Prostate gland (tissue), 2 donors: ENCODE measurements around the gene CDK14. TPM values are rescaled to one million over a fixed set of nuclear protein-coding genes. Genes with fewer than 3 reads are reported as not detected.

Experiments
- DNase-seq: peaks from one replicate; pipeline ENCODE4 v3.0.0-alpha.2; 2019; ENCODE audit warnings: low spot score
- H3K27ac ChIP-seq, 2 donors: fragments of 200-600 bp; sonication (generic); 2 replicates each; pipeline ENCODE4 v1.5.1; 2017 to 2019
- H3K27me3 ChIP-seq: fragments of 200-600 bp; sonication (generic); replicated peaks from 2 replicates; pipeline ENCODE4 v1.5.1; 2019; ENCODE audit not compliant: insufficient read depth
- H3K36me3 ChIP-seq, 2 donors: fragments of 200-600 bp; sonication (generic); 1 replicate in 1 of 2; 2 replicates in 1 of 2; pipeline versions ENCODE4 v1.5.1 to v1.8.1; 2017 to 2019
- H3K4me1 ChIP-seq: fragments of 200-600 bp; sonication (generic); replicated peaks from 2 replicates; pipeline ENCODE4 v1.5.1; 2019
- H3K4me3 ChIP-seq, 2 donors: fragments of 200-600 bp; sonication (generic); 2 replicates each; pipeline ENCODE4 v1.5.1; 2017 to 2019
- H3K9me3 ChIP-seq: fragments of 200-600 bp; sonication (generic); 2 replicates; pipeline ENCODE4 v1.5.1; 2017
- CTCF ChIP-seq, 4 experiments: fragments of 200-600 bp in 2 of 4; fragments of 450-650 bp in 2 of 4; sonication (generic) in 2 of 4; IDR thresholded peaks; 1 replicate in 3 of 4; 2 replicates in 1 of 4; pipeline ENCODE4 v1.5.1; 2016 to 2019; ENCODE audit warnings: antibody characterized with exemption in 4 of 4, mild to moderate bottlenecking in 2 of 4, moderate library complexity in 2 of 4
- POLR2A ChIP-seq: fragments of 450-650 bp; IDR thresholded peaks from one replicate; pipeline ENCODE4 v1.6.1; 2016; ENCODE audit warnings: antibody characterized with exemption, mild to moderate bottlenecking
- POLR2AphosphoS5 ChIP-seq: sonication (generic); formaldehyde crosslinking; IDR thresholded peaks from one replicate; pipeline ENCODE4 v1.6.1; 2017; ENCODE audit warnings: antibody characterized with exemption
- WGBS: methylation state at CpG from one replicate; pipeline ENCODE4 v1.1.5; 2018; 5-methylcytosine and 5-hydroxymethylcytosine counted together
- intact Hi-C: fragments of 100-400 bp; cut with DNase I; formaldehyde crosslinking; loops from one replicate; pipeline ENCODE4 v1.14.2; 2022
- total RNA-seq, 2 donors: library from RNA; depleted of rRNA; stranded (reverse); fragments of >200 nt; gene quantifications; one replicate each; pipeline ENCODE4 v1.1.0, GENCODE V29; 2016

CDK14 gene
- total RNA-seq, 2 donors from 2014 or later = 13.7 to 20.7 TPM

- H3K27me3 ChIP-seq = no peaks in the 10 kb centered on the region
- no peak for DNase-seq
- WGBS = 48% methylated on average over 11 of the region's 11 CpGs
- H3K4me3 ChIP-seq = no peak overlapping the region
- intact Hi-C loops = no loop called here
- no peak overlapping the region for H3K27ac ChIP-seq
- H3K9me3 ChIP-seq = no peaks in the 10 kb centered on the region
- TF ChIP-seq POLR2AphosphoS5 (no peak), CTCF (IDR thresholded peaks at IDR 0.05) (no peak), POLR2A (no peak)
- H3K4me1 ChIP-seq = peaks cover 9% of the 10 kb centered on the region
- H3K36me3 ChIP-seq = no peaks in the 10 kb centered on the region
Measured at GRCh38 chr7:90709501-90710465, 113.7 kb downstream of the CDK14 start.

GRCh38 chr7:90710466-90710850 is 114.3 kb downstream of the CDK14 start:
- no peak for DNase-seq
- H3K27ac ChIP-seq = no peak overlapping the region
- H3K36me3 ChIP-seq = no peaks in the 10 kb centered on the region
- no peak for TF ChIP-seq POLR2AphosphoS5
- TF ChIP-seq POLR2A = no peak
- no peak for TF ChIP-seq CTCF (IDR thresholded peaks at IDR 0.05)
- no peaks in the 10 kb centered on the region for H3K9me3 ChIP-seq
- no peak overlapping the region for H3K4me3 ChIP-seq
- peaks cover 9% of the 10 kb centered on the region for H3K4me1 ChIP-seq
- H3K27me3 ChIP-seq = no peaks in the 10 kb centered on the region
- intact Hi-C loops = no loop called here
- WGBS = 63% methylated on average over 4 of the region's 4 CpGs

- no peak overlapping the region for H3K27ac ChIP-seq
- 87% methylated on average over 1 of the region's 1 CpG for WGBS
- DNase-seq = no peak
- TF ChIP-seq CTCF (IDR thresholded peaks at IDR 0.05) (no peak), POLR2A (no peak), POLR2AphosphoS5 (no peak)
- no peak overlapping the region for H3K4me3 ChIP-seq
- H3K4me1 ChIP-seq = no peaks in the 10 kb centered on the region
- H3K36me3 ChIP-seq = no peaks in the 10 kb centered on the region
- H3K9me3 ChIP-seq = no peaks in the 10 kb centered on the region
- intact Hi-C loops = no loop called here
- no peaks in the 10 kb centered on the region for H3K27me3 ChIP-seq
Measured at GRCh38 chr7:90713628-90714027, 117.5 kb downstream of the CDK14 start.

- intact Hi-C loops = no loop called here
- WGBS = 90% methylated on average over 2 of the region's 2 CpGs
- no peak for TF ChIP-seq POLR2AphosphoS5
- TF ChIP-seq POLR2A = no peak
- TF ChIP-seq CTCF (IDR thresholded peaks at IDR 0.05) = no peak
- no peak for DNase-seq
- H3K36me3 ChIP-seq = no peaks in the 10 kb centered on the region
- no peaks in the 10 kb centered on the region for H3K4me1 ChIP-seq
- no peak overlapping the region for H3K27ac ChIP-seq
- H3K27me3 ChIP-seq = no peaks in the 10 kb centered on the region
- H3K4me3 ChIP-seq = no peak overlapping the region
- H3K9me3 ChIP-seq = no peaks in the 10 kb centered on the region
Measured at GRCh38 chr7:90715067-90715466, 118.9 kb downstream of the CDK14 start.
